Hepatocyte (in vitro differentiated cells): ENCODE measurements around the gene CACNA2D4.

Source experiments
- CTCF ChIP-seq: fragments of 200-600 bp; sonication (generic); IDR thresholded peaks from 2 replicates; pipeline ENCODE4 v1.5.1; 2016; ENCODE audit warnings: antibody characterized with exemption, mild to moderate bottlenecking; ENCODE audit not compliant: poor library complexity
- EZH2phosphoT487 ChIP-seq: fragments of 200-600 bp; sonication (generic); IDR thresholded peaks from one replicate; pipeline ENCODE4 v1.6.1; 2018; ENCODE audit warnings: antibody characterized with exemption, mild to moderate bottlenecking, low read depth, moderate library complexity; ENCODE audit not compliant: unreplicated experiment, severe bottlenecking

DNA sequence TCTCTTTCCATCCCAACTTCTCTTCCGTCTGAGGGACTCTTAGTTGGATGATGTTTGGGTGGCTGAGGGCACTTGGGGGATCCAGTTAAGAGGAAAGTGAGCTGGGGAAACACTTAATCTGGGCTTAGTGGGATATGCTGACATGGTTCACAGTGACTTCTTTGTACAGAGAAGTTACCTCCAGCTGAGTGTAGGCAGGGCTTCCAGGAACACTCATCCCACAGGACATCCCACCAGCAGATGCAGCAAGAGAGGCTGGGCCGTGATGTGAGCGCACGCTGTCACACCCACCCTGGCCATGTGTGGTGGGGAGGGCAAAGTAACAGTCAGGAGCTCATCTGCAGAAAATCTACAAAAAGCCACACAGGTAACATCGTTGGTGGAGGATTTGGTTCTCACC is 832 bp upstream of the CACNA2D4 start:
- TF ChIP-seq CTCF, result no peak
- TF ChIP-seq EZH2phosphoT487, result no peak
